Vagina (tissue), 2 donors: Measurements from ENCODE around the gene C1orf87. TPM values are rescaled to one million over a fixed set of nuclear protein-coding genes. Genes with fewer than 3 reads are reported as not detected.

Source experiments
- DNase-seq, 2 donors: peaks; one replicate each; pipeline ENCODE4 v3.0.0-alpha.2; 2017; ENCODE audit errors: extremely low spot score in 2 of 2
- H3K27ac ChIP-seq: fragments of 200-600 bp; sonication (generic); one replicate; pipeline ENCODE4 v1.5.1; 2019
- H3K27me3 ChIP-seq: fragments of 200-600 bp; sonication (generic); one replicate; pipeline ENCODE4 v1.5.1; 2019
- H3K36me3 ChIP-seq, 2 donors: fragments of 200-600 bp; sonication (generic); one replicate each; pipeline ENCODE4 v1.5.1; 2017 to 2019
- H3K4me1 ChIP-seq: fragments of 200-600 bp; sonication (generic); one replicate; pipeline ENCODE4 v1.5.1; 2019
- H3K4me3 ChIP-seq, 2 donors: fragments of 200-600 bp; sonication (generic); 1 replicate in 1 of 2; 2 replicates in 1 of 2; pipeline ENCODE4 v1.5.1; 2016 to 2019
- H3K9me3 ChIP-seq: fragments of 200-600 bp; sonication (generic); one replicate; pipeline ENCODE4 v1.5.1; 2019
- CTCF ChIP-seq, 3 experiments: fragments of 450-650 bp in 2 of 3; fragments of 200-600 bp in 1 of 3; sonication (generic) in 1 of 3; IDR thresholded peaks; one replicate each; pipeline ENCODE4 v1.5.1; 2017 to 2019; ENCODE audit warnings: antibody characterized with exemption in 3 of 3, mild to moderate bottlenecking in 2 of 3, moderate library complexity in 2 of 3
- POLR2A ChIP-seq, 2 donors: fragments of 450-650 bp; IDR thresholded peaks; one replicate each; pipeline ENCODE4 v1.6.1; 2017; ENCODE audit warnings: antibody characterized with exemption in 2 of 2, mild to moderate bottlenecking in 2 of 2, moderate library complexity in 2 of 2
- POLR2AphosphoS5 ChIP-seq, 2 donors: sonication (generic); formaldehyde crosslinking; IDR thresholded peaks; one replicate each; pipeline ENCODE4 v1.9.0; 2017; ENCODE audit warnings: antibody characterized with exemption in 2 of 2, mild to moderate bottlenecking in 2 of 2, low read depth in 1 of 2; ENCODE audit not compliant: insufficient read depth in 1 of 2
- intact Hi-C: fragments of 100-400 bp; cut with DNase I; formaldehyde crosslinking; loops from one replicate; pipeline ENCODE4 v1.15.1; 2023
- total RNA-seq: library from RNA; depleted of rRNA; stranded (reverse); fragments of >200 nt; gene quantifications from one replicate; pipeline ENCODE4 v1.2.3, GENCODE V29; 2016

Gene C1orf87
- total RNA-seq, 1 donor from 2014 or later, result not detected

GRCh38 chr1:60037669-60038068 lies 35.9 kb downstream of the C1orf87 start:
- H3K36me3 ChIP-seq, result no peaks in the 10 kb centered on the region

GRCh38 chr1:60036856-60037460 lies 36.6 kb downstream of the C1orf87 start:
- H3K36me3 ChIP-seq, result no peaks in the 10 kb centered on the region
- no peak for DNase-seq
- no peak overlapping the region for H3K27ac ChIP-seq
- no peaks in the 10 kb centered on the region for H3K4me1 ChIP-seq
- intact Hi-C loops, result no loop called here
- H3K4me3 ChIP-seq, result no peak overlapping the region
- TF ChIP-seq POLR2A (IDR thresholded peaks at IDR 0.05), result no peak
- TF ChIP-seq POLR2AphosphoS5 (IDR thresholded peaks at IDR 0.05; ENCODE audit: insufficient read depth in 1 of 2, low read depth in 1 of 2), result no peak
- TF ChIP-seq CTCF (IDR thresholded peaks at IDR 0.05), result no peak
- no peaks in the 10 kb centered on the region for H3K9me3 ChIP-seq
- no peaks in the 10 kb centered on the region for H3K27me3 ChIP-seq

More at GRCh38 chr1:60037669-60038068, 35.9 kb downstream of the C1orf87 start:
- Histone ChIP-seq H3K4me3 (no peak overlapping the region), H3K9me3 (no peaks in the 10 kb centered on the region), H3K27ac (no peak overlapping the region), H3K27me3 (no peaks in the 10 kb centered on the region), H3K4me1 (no peaks in the 10 kb centered on the region)
- intact Hi-C loops, result no loop called here
- no peak for DNase-seq
- no peak for TF ChIP-seq POLR2A (IDR thresholded peaks at IDR 0.05)
- TF ChIP-seq POLR2AphosphoS5 (IDR thresholded peaks at IDR 0.05; ENCODE audit: insufficient read depth in 1 of 2, low read depth in 1 of 2), result no peak
- TF ChIP-seq CTCF (IDR thresholded peaks at IDR 0.05), result no peak

GRCh38 chr1:60035921-60036320 lies 37.6 kb downstream of the C1orf87 start:
- DNase-seq, result no peak
- Histone ChIP-seq H3K4me3 (no peak overlapping the region), H3K27me3 (no peaks in the 10 kb centered on the region), H3K4me1 (no peaks in the 10 kb centered on the region), H3K36me3 (no peaks in the 10 kb centered on the region), H3K27ac (no peak overlapping the region), H3K9me3 (no peaks in the 10 kb centered on the region)
- intact Hi-C loops, result no loop called here
- no peak for TF ChIP-seq CTCF (IDR thresholded peaks at IDR 0.05)
- no peak for TF ChIP-seq POLR2AphosphoS5 (IDR thresholded peaks at IDR 0.05; ENCODE audit: insufficient read depth in 1 of 2, low read depth in 1 of 2)
- no peak for TF ChIP-seq POLR2A (IDR thresholded peaks at IDR 0.05)

GRCh38 chr1:60034999-60035398 lies 38.6 kb downstream of the C1orf87 start:
- H3K27ac ChIP-seq, result no peak overlapping the region
- no peaks in the 10 kb centered on the region for H3K4me1 ChIP-seq
- no peak overlapping the region for H3K4me3 ChIP-seq
- H3K27me3 ChIP-seq, result no peaks in the 10 kb centered on the region
- H3K36me3 ChIP-seq, result no peaks in the 10 kb centered on the region
- intact Hi-C loops, result no loop called here
- TF ChIP-seq POLR2A (IDR thresholded peaks at IDR 0.05), result no peak
- no peak for TF ChIP-seq POLR2AphosphoS5 (IDR thresholded peaks at IDR 0.05; ENCODE audit: insufficient read depth in 1 of 2, low read depth in 1 of 2)
- TF ChIP-seq CTCF (IDR thresholded peaks at IDR 0.05), result no peak
- no peak for DNase-seq
- no peaks in the 10 kb centered on the region for H3K9me3 ChIP-seq

- Histone ChIP-seq H3K27ac (no peak overlapping the region), H3K4me1 (no peaks in the 10 kb centered on the region), H3K27me3 (no peaks in the 10 kb centered on the region), H3K9me3 (no peaks in the 10 kb centered on the region), H3K36me3 (no peaks in the 10 kb centered on the region), H3K4me3 (no peak overlapping the region)
- intact Hi-C loops, result no loop called here
- DNase-seq, result no peak
- TF ChIP-seq POLR2AphosphoS5 (IDR thresholded peaks at IDR 0.05; ENCODE audit: insufficient read depth in 1 of 2, low read depth in 1 of 2) (no peak), CTCF (IDR thresholded peaks at IDR 0.05) (no peak), POLR2A (IDR thresholded peaks at IDR 0.05) (no peak)
These were observed 40.5 kb downstream of the C1orf87 start for GRCh38 chr1:60033066-60033465.
